ENCODE results near the gene SKIDA1.
A peak's percentile ranks its signal among the peaks of the same experiment; 100 is the strongest.

SKIDA1 gene

DNA sequence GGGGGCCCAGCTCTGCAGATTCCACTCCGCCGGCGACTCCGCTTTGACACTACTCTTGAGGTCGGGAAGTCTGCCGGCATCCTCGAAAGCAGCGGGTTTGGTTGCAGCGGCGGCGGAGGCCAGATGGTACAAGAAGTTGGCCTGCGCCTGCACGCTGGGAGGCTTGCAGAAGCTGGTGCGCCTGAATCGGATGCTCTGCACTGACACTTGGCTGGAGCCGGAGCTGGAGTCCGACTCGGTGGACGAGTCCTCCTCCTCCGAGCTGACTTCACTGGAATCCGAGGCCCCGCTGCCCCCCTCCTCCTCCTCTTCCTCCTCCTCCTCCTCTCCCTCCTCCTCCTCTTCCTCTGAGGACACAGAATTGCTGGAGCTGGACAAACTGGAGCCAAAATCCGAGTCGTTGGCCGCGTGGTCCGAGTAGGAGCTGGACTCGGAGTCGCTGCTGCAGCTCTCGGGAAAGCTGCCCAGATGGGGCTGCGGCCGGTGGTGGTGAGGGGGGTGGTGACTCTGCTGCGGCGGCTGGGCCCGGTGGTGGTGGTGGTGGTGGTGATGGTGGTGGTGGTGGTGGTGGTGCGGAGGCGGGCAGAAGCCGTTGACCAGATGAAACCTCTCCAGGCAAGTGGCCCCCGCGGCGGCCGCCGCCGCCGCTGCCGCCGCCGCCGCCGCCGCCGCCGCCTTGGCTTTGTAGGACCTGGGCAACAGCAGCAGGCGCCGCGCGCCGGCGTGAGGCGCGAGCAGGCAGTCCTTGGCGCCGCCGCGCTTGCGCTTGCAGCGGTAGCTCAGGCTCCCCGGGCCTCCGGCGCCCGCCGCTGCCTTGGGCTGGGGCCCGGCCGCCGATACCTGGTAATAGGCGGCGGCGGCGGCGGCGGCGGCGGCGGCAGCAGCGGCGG, 9.0 kb downstream of the SKIDA1 start:
- peak overlapping the region; percentile 64 for H2BK120ac ChIP-seq (ENCODE audit: low read depth, low read length)
- DNase-seq = peak; percentile 74
- H3K4ac ChIP-seq (ENCODE audit: low read depth, low read length) = peak overlapping the region; percentile 96
- H3K18ac ChIP-seq (ENCODE audit: low read length) = peak overlapping the region; percentile 89
- H2AK5ac ChIP-seq (ENCODE audit: low read length) = peak overlapping the region; percentile 6
- no peaks in the 10 kb centered on the region for H3K36me3 ChIP-seq (ENCODE audit: control insufficient read depth, insufficient read depth, low read length)
- no peaks in the 10 kb centered on the region for H3K27me3 ChIP-seq (ENCODE audit: insufficient read depth, low read length, poor library complexity)
- H3K9ac ChIP-seq (ENCODE audit: low read length) = peak overlapping the region; percentile 92
- peak overlapping the region; percentile 86 for H2BK5ac ChIP-seq (ENCODE audit: low read length)
- H3K79me2 ChIP-seq (ENCODE audit: control insufficient read depth, insufficient read depth, low read length) = peaks cover 23% of the 10 kb centered on the region
- peak overlapping the region; percentile 68 for H3K4me3 ChIP-seq (ENCODE audit: low read length)
- peaks cover 11% of the 10 kb centered on the region for H3K4me1 ChIP-seq (ENCODE audit: control insufficient read depth, low read depth, low read length)
- peak overlapping the region; percentile 86 for H3K27ac ChIP-seq (ENCODE audit: low read depth, low read length)
- H3K56ac ChIP-seq (ENCODE audit: low read length) = peak overlapping the region; percentile 92
- peak overlapping the region; percentile 17 for H4K8ac ChIP-seq (ENCODE audit: low read depth, low read length)
- H3K4me2 ChIP-seq (ENCODE audit: low read length) = peak overlapping the region; percentile 37
- H4K5ac ChIP-seq (ENCODE audit: low read length) = no peak overlapping the region
- WGBS (ENCODE audit: extremely low coverage, insufficient coverage, low lambda C conversion rate) = no CpG with 5 or more reads among the region's 86 CpGs
- no peak overlapping the region for H2BK15ac ChIP-seq (replicated peaks; ENCODE audit: low read depth)
- H3K79me1 ChIP-seq (ENCODE audit: low read length) = no peaks in the 10 kb centered on the region
- peak overlapping the region; percentile 70 for H3K23ac ChIP-seq (ENCODE audit: low read length)

DNA sequence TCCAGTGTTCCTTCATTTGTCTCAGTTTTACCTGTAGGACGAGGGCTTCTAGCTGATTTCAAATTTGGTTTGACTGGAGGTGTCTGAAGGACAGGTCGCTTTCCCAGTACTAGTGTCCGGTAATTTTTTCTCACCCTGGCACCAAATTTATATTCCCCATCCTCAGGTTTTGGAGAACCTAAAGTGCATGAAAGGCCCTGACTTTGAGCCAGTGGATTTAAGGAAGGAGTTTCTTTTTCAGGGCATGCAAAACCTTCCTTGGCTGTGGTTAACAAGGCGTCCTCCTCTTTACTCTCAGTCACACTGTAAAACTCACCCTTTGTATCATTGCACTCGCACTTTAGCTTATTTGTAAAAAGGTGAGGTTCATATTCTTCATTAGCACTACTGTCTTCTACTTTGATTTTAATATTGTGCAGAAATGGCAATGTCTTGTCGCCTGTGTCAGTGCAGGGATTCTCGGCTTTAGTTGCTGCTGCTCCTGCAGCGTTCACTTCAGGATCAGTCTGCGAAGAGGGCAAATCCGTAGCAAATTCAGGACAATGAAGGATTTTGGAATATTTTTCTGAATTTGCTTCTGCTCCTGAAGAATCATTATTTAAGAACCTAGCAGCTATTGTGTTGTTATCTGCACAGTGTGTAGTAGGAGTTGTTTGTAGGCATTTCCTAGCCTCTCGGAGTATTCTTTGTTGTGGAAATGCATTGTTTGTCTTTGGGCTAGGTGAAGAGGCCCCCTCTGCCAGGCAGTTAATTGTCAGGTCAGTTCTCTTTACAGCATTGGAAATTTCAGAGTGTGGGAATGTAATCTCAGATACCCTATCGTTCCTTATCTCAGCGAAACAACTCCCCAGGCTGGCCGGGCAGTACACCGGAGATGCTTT, 9.9 kb downstream of the SKIDA1 start:
- Histone ChIP-seq H3K27me3 (ENCODE audit: insufficient read depth, low read length, poor library complexity) (no peaks in the 10 kb centered on the region), H4K8ac (ENCODE audit: low read depth, low read length) (no peak overlapping the region), H3K4me1 (ENCODE audit: control insufficient read depth, low read depth, low read length) (peaks cover 9% of the 10 kb centered on the region)

DNA sequence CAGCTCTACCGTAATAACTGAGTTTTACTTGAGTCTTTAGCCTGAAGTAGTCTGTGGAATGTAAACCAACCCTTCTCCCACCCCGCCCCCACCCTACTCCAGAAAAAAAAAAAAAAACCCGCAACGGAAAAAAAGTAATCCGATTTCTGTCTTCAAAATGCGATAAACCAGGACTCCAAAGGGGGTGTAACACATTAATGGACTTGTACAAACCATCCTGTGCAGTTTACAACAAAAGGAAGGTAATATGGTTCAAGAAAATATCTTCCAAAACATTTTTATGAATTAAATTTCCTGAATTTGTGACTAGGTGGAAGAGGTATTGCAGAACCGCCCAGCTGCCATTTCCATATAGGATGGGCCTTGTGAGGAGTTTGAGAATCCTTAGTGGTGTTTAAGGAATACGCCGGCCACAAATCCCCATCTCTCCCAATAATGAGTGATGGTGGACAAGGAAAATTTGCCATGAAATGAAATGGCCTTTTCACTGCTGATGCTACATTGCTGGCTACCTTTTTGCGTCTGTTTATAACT, 10.6 kb downstream of the SKIDA1 start:
- peak overlapping the region; percentile 68 for H3K56ac ChIP-seq (ENCODE audit: low read length)
- H3K79me1 ChIP-seq (ENCODE audit: low read length) = no peaks in the 10 kb centered on the region
- H4K8ac ChIP-seq (ENCODE audit: low read depth, low read length) = no peak overlapping the region
- peak overlapping the region; percentile 27 for H3K4me2 ChIP-seq (ENCODE audit: low read length)
- no peaks in the 10 kb centered on the region for H3K27me3 ChIP-seq (ENCODE audit: insufficient read depth, low read length, poor library complexity)
- peak; percentile 62 for DNase-seq
- peak overlapping the region; percentile 98 for H3K18ac ChIP-seq (ENCODE audit: low read length)
- no peak overlapping the region for H3K23ac ChIP-seq (ENCODE audit: low read length)
- H3K27ac ChIP-seq (ENCODE audit: low read depth, low read length) = peak overlapping the region; percentile 25
- peaks cover 7% of the 10 kb centered on the region for H3K4me1 ChIP-seq (ENCODE audit: control insufficient read depth, low read depth, low read length)
- no peaks in the 10 kb centered on the region for H3K36me3 ChIP-seq (ENCODE audit: control insufficient read depth, insufficient read depth, low read length)
- WGBS (ENCODE audit: extremely low coverage, insufficient coverage, low lambda C conversion rate) = no CpG with 5 or more reads among the region's 10 CpGs
- peak overlapping the region; percentile 97 for H2BK15ac ChIP-seq (replicated peaks; ENCODE audit: low read depth)
- H2AK5ac ChIP-seq (ENCODE audit: low read length) = no peak overlapping the region
- peak overlapping the region; percentile 92 for H3K9ac ChIP-seq (ENCODE audit: low read length)
- H2BK5ac ChIP-seq (ENCODE audit: low read length) = no peak overlapping the region
- peaks cover 23% of the 10 kb centered on the region for H3K79me2 ChIP-seq (ENCODE audit: control insufficient read depth, insufficient read depth, low read length)
- peak overlapping the region; percentile 92 for H2BK120ac ChIP-seq (ENCODE audit: low read depth, low read length)
- peak overlapping the region; percentile 91 for H3K4ac ChIP-seq (ENCODE audit: low read depth, low read length)
- H4K5ac ChIP-seq (ENCODE audit: low read length) = no peak overlapping the region
- peak overlapping the region; percentile 68 for H3K4me3 ChIP-seq (ENCODE audit: low read length)

More for the DNA sequence above, 9.9 kb downstream of the SKIDA1 start:
- peak; percentile 94 for DNase-seq
- H3K56ac ChIP-seq (ENCODE audit: low read length) = peak overlapping the region; percentile 92
- H3K23ac ChIP-seq (ENCODE audit: low read length) = peak overlapping the region; percentile 34
- WGBS (ENCODE audit: extremely low coverage, insufficient coverage, low lambda C conversion rate) = no CpG with 5 or more reads among the region's 15 CpGs
- H3K4me3 ChIP-seq (ENCODE audit: low read length) = peak overlapping the region; percentile 68
- H3K79me2 ChIP-seq (ENCODE audit: control insufficient read depth, insufficient read depth, low read length) = peaks cover 23% of the 10 kb centered on the region
- H3K4ac ChIP-seq (ENCODE audit: low read depth, low read length) = peak overlapping the region; percentile 96
- H3K9ac ChIP-seq (ENCODE audit: low read length) = peak overlapping the region; percentile 92
- H2BK15ac ChIP-seq (replicated peaks; ENCODE audit: low read depth) = peak overlapping the region; percentile 20
- H3K18ac ChIP-seq (ENCODE audit: low read length) = peak overlapping the region; percentile 98
- H3K79me1 ChIP-seq (ENCODE audit: low read length) = no peaks in the 10 kb centered on the region
- no peak overlapping the region for H2AK5ac ChIP-seq (ENCODE audit: low read length)
- H2BK5ac ChIP-seq (ENCODE audit: low read length) = peak overlapping the region; percentile 44
- H4K5ac ChIP-seq (ENCODE audit: low read length) = no peak overlapping the region
- H3K36me3 ChIP-seq (ENCODE audit: control insufficient read depth, insufficient read depth, low read length) = no peaks in the 10 kb centered on the region
- peak overlapping the region; percentile 86 for H3K27ac ChIP-seq (ENCODE audit: low read depth, low read length)
- H2BK120ac ChIP-seq (ENCODE audit: low read depth, low read length) = peak overlapping the region; percentile 92
- peak overlapping the region; percentile 11 for H3K4me2 ChIP-seq (ENCODE audit: low read length)

DNA sequence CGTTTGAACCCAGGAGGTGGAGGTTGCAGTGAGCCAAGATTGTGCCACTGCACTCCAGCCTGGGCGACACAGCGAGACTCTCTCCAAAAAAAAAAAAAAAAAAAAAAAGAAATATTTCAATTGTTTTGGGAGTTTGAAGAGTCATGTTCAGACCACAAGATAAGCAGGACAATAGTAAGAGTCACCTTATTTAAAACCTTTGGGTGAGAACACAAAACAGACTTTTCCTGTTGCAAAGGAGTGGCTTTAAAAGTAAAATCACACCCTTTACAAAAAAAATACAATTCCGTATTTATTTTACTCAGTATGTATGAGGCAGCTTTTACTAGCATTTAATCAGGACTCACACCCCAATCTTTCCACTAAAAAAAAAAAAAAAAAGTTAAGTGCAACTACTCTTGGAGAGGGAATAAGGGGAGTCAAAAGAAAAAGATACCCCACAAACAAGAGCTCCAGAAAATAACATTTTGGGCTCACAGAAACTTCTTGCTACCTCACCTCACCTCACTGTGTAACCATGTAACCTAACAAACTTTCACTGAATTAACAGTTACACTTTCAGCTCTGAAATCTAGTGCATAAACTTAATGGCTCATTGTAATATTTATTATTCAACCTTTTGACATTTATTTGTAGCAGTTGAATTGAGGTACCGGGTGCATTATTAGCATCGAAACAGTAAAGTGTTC, 11.2 kb downstream of the SKIDA1 start:
- H3K23ac ChIP-seq (ENCODE audit: low read length) = no peak overlapping the region
- H3K4me3 ChIP-seq (ENCODE audit: low read length) = no peak overlapping the region
- H3K18ac ChIP-seq (ENCODE audit: low read length) = peak overlapping the region; percentile 98
- no peak overlapping the region for H2AK5ac ChIP-seq (ENCODE audit: low read length)
- no peaks in the 10 kb centered on the region for H3K36me3 ChIP-seq (ENCODE audit: control insufficient read depth, insufficient read depth, low read length)
- peaks cover 23% of the 10 kb centered on the region for H3K79me2 ChIP-seq (ENCODE audit: control insufficient read depth, insufficient read depth, low read length)
- no peak for DNase-seq
- peak overlapping the region; percentile 53 for H3K9ac ChIP-seq (ENCODE audit: low read length)
- H2BK120ac ChIP-seq (ENCODE audit: low read depth, low read length) = no peak overlapping the region
- no peak overlapping the region for H2BK15ac ChIP-seq (replicated peaks; ENCODE audit: low read depth)
- no peak overlapping the region for H2BK5ac ChIP-seq (ENCODE audit: low read length)
- H4K5ac ChIP-seq (ENCODE audit: low read length) = no peak overlapping the region
- no peak overlapping the region for H3K4ac ChIP-seq (ENCODE audit: low read depth, low read length)
- H3K4me2 ChIP-seq (ENCODE audit: low read length) = peak overlapping the region; percentile 27
- no peak overlapping the region for H4K8ac ChIP-seq (ENCODE audit: low read depth, low read length)
- no peaks in the 10 kb centered on the region for H3K79me1 ChIP-seq (ENCODE audit: low read length)
- WGBS (ENCODE audit: extremely low coverage, insufficient coverage, low lambda C conversion rate) = no CpG with 5 or more reads among the region's 6 CpGs
- peaks cover 5% of the 10 kb centered on the region for H3K4me1 ChIP-seq (ENCODE audit: control insufficient read depth, low read depth, low read length)
- H3K27me3 ChIP-seq (ENCODE audit: insufficient read depth, low read length, poor library complexity) = no peaks in the 10 kb centered on the region
- H3K27ac ChIP-seq (ENCODE audit: low read depth, low read length) = no peak overlapping the region
- H3K56ac ChIP-seq (ENCODE audit: low read length) = peak overlapping the region; percentile 49

DNA sequence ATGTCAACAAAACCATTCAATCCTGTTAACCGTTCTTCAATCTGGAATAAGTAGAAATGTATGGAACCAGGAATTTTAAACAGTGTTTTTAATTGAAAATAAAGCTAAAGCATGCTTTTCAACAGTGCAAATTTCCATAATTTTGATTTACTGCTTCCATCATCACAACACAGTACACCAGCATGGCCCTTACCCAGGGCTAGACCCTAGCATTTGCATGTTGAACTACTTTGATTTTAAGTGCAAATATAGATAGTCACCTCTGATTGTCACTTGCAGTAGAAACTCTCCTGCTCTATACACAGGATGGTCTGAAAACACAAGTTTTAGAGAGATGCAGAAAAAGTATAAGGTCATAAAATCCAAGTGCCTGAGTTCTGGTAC, 12.1 kb downstream of the SKIDA1 start:
- Histone ChIP-seq H3K56ac (ENCODE audit: low read length) (peak overlapping the region; percentile 61), H2AK5ac (ENCODE audit: low read length) (no peak overlapping the region), H3K4ac (ENCODE audit: low read depth, low read length) (no peak overlapping the region), H3K79me2 (ENCODE audit: control insufficient read depth, insufficient read depth, low read length) (peaks cover 23% of the 10 kb centered on the region), H3K36me3 (ENCODE audit: control insufficient read depth, insufficient read depth, low read length) (no peaks in the 10 kb centered on the region), H2BK120ac (ENCODE audit: low read depth, low read length) (no peak overlapping the region), H2BK15ac (replicated peaks; ENCODE audit: low read depth) (peak overlapping the region; percentile 99), H3K9ac (ENCODE audit: low read length) (no peak overlapping the region), H3K4me2 (ENCODE audit: low read length) (no peak overlapping the region), H2BK5ac (ENCODE audit: low read length) (no peak overlapping the region), H3K4me3 (ENCODE audit: low read length) (no peak overlapping the region), H3K18ac (ENCODE audit: low read length) (no peak overlapping the region), H3K27ac (ENCODE audit: low read depth, low read length) (no peak overlapping the region), H3K27me3 (ENCODE audit: insufficient read depth, low read length, poor library complexity) (no peaks in the 10 kb centered on the region), H3K79me1 (ENCODE audit: low read length) (no peaks in the 10 kb centered on the region), H4K8ac (ENCODE audit: low read depth, low read length) (no peak overlapping the region), H3K23ac (ENCODE audit: low read length) (no peak overlapping the region), H3K4me1 (ENCODE audit: control insufficient read depth, low read depth, low read length) (peaks cover 3% of the 10 kb centered on the region), H4K5ac (ENCODE audit: low read length) (no peak overlapping the region)
- no CpG with 5 or more reads among the region's 1 CpG for WGBS (ENCODE audit: extremely low coverage, insufficient coverage, low lambda C conversion rate)
- no peak for DNase-seq

Data from mesendoderm (in vitro differentiated cells).